ENCODE results near the gene ARHGAP25. TPM values are rescaled to one million over a fixed set of nuclear protein-coding genes. Genes with fewer than 3 reads are reported as not detected.
A peak's percentile ranks its signal among the peaks of the same experiment; 100 is the strongest.

Gene ARHGAP25
- total RNA-seq, 1 experiment from 2014 or later = 172 TPM

DNA sequence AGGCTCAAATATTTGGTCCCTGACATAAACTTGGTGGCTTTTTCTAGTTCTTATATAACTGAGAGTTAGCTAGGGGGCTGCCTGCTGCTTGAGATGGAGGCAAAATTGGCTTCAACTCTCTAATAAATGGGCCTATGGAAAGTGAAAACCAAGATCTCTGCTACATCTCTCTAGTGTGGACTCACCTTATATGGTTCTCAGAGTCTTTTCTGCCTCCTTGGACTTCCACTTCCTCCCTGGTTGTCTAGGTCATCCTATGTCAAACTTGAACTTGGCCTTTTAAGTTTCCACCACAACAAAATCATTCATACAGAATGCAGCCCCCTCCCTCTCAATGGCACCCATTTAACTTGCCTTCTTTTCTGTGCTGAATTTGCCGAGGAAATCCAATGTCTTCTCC lies 23.9 kb upstream of the ARHGAP25 start:
- Histone ChIP-seq H3K36me3 (ENCODE audit: insufficient read depth, low read length) (no peaks in the 10 kb centered on the region), H2AFZ (ENCODE audit: low read length) (peak overlapping the region; percentile 80), H3K27ac (ENCODE audit: low read length) (peak overlapping the region; percentile 75), H3K9me3 (ENCODE audit: low read length) (no peaks in the 10 kb centered on the region), H3K27me3 (ENCODE audit: low read length) (no peaks in the 10 kb centered on the region), H3K4me3 (ENCODE audit: low read length) (no peak overlapping the region), H3K9me2 (replicated peaks; ENCODE audit: insufficient read depth, low read length) (no peaks in the 10 kb centered on the region), H3K4me2 (ENCODE audit: low read depth, low read length, poor library complexity, severe bottlenecking) (peak overlapping the region; percentile 39), H3K4me1 (ENCODE audit: low read length) (peaks cover 46% of the 10 kb centered on the region), H3K79me2 (ENCODE audit: low read length) (no peaks in the 10 kb centered on the region), H4K20me1 (ENCODE audit: insufficient read depth, low read depth, low read length) (no peaks in the 10 kb centered on the region), H3K9ac (ENCODE audit: low read length) (no peak overlapping the region)
- peak; percentile 56 for DNase-seq

DNA sequence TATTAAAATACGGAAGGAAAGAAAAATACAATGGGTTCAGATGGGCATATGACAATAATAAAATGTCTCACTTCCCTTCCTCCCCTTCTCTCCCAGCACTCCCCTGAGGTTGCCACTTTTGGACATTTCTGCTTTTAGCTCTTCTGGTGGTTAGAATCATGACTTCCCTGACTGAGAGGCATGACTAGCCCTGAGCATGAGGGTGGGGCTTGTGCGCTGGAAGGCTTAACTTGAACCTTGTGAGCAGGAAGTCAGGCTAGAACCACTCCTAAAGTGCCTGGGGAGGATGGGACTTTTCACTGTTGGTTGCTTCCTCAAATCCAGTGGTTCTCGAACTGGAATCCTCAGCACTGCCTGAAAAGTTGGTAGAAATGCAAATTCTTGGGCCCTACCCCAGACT lies 19.7 kb upstream of the ARHGAP25 start:
- H3K9me3 ChIP-seq (ENCODE audit: low read length) = no peaks in the 10 kb centered on the region
- H4K20me1 ChIP-seq (ENCODE audit: insufficient read depth, low read depth, low read length) = no peaks in the 10 kb centered on the region
- peak overlapping the region; percentile 64 for H3K4me2 ChIP-seq (ENCODE audit: low read depth, low read length, poor library complexity, severe bottlenecking)
- peak; percentile 97 for DNase-seq
- no peaks in the 10 kb centered on the region for H3K79me2 ChIP-seq (ENCODE audit: low read length)
- H3K4me1 ChIP-seq (ENCODE audit: low read length) = peaks cover 61% of the 10 kb centered on the region
- H3K4me3 ChIP-seq (ENCODE audit: low read length) = peak overlapping the region; percentile 27; the same call in 1 of the 2 replicates
- peak overlapping the region; percentile 87 for H3K27ac ChIP-seq (ENCODE audit: low read length)
- H2AFZ ChIP-seq (ENCODE audit: low read length) = peak overlapping the region; percentile 59
- H3K9me2 ChIP-seq (replicated peaks; ENCODE audit: insufficient read depth, low read length) = no peaks in the 10 kb centered on the region
- no peaks in the 10 kb centered on the region for H3K36me3 ChIP-seq (ENCODE audit: insufficient read depth, low read length)
- peak overlapping the region; percentile 42 for H3K9ac ChIP-seq (ENCODE audit: low read length)
- H3K27me3 ChIP-seq (ENCODE audit: low read length) = no peaks in the 10 kb centered on the region

DNA sequence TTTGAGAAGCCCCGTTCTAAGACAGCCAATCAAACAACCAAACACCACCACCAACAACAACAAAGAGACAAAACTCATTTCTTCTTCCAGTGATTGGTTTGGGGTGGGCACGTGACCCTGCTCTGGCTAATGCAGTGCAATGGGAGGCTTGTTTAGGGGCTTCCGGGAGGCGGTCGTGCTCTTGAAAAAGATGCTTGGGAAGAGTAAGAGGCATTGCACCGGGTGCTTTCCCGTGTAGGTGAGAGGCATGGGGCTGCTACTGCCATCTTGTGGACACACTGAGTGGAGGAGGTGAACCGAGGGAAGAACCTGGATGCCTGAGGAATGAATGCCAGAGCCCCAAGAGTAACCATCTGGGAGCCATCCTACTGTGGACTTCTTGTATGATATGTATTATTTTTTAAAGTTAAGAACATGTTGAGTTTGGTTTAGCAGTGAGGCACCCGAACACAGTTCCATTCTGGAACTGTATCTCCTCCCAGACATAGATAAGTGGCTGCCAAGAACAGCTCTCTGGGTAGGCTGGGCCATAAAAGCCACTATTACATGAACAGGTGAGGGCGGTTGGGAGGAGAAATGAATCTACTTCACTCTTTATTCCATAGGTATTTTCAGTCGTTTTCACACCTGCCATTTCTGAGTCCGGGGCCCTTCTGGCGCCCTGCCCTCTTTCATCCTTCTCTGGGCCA lies 19.1 kb upstream of the ARHGAP25 start:
- Histone ChIP-seq H3K9ac (ENCODE audit: low read length) (peak overlapping the region; percentile 42), H3K4me1 (ENCODE audit: low read length) (peaks cover 58% of the 10 kb centered on the region), H3K9me3 (ENCODE audit: low read length) (no peaks in the 10 kb centered on the region), H3K79me2 (ENCODE audit: low read length) (no peaks in the 10 kb centered on the region), H4K20me1 (ENCODE audit: insufficient read depth, low read depth, low read length) (no peaks in the 10 kb centered on the region), H3K4me2 (ENCODE audit: low read depth, low read length, poor library complexity, severe bottlenecking) (peak overlapping the region; percentile 64), H3K9me2 (replicated peaks; ENCODE audit: insufficient read depth, low read length) (no peaks in the 10 kb centered on the region), H3K36me3 (ENCODE audit: insufficient read depth, low read length) (no peaks in the 10 kb centered on the region), H3K4me3 (ENCODE audit: low read length) (peak overlapping the region; percentile 27; the same call in 1 of the 2 replicates), H2AFZ (ENCODE audit: low read length) (peak overlapping the region; percentile 59), H3K27me3 (ENCODE audit: low read length) (no peaks in the 10 kb centered on the region), H3K27ac (ENCODE audit: low read length) (peak overlapping the region; percentile 87)
- DNase-seq = peak; percentile 96

DNA sequence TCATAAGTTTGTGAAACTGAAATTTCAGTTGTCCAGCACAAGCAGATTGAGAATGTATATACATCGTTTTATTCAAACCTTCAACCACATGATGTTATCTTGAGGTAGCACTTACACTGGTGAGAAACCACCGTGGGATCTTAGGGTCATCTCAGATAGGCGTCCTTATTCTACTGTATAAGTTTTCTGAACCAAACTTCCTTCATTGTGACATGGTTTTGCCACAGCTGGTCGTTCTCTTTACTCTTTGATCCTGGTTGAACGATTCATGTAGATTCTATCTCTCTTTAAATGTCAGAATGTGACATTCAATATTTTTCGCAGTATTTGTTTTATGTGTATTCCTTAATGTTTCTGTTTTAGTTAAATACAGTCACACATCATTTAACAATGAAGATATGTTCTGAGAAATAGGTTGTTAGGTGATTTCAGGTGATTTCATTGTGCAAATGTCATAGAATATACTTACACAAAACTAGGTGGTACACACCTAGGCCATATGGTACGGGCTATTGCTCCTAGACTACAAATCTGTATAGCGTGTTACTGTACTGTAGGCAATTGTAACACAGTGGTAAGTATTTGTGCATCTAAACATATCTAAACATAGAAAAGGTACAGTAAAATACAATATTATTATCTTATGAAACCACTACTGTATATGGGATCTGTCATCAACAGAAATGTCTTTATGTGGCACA lies 17.9 kb upstream of the ARHGAP25 start:
- H3K27me3 ChIP-seq (ENCODE audit: low read length) = no peaks in the 10 kb centered on the region
- H3K79me2 ChIP-seq (ENCODE audit: low read length) = no peaks in the 10 kb centered on the region
- H3K9ac ChIP-seq (ENCODE audit: low read length) = no peak overlapping the region
- H3K36me3 ChIP-seq (ENCODE audit: insufficient read depth, low read length) = no peaks in the 10 kb centered on the region
- 0 out of 2 replicates have a peak overlapping the region, but pooled peaks have one; percentile 52 for H2AFZ ChIP-seq (ENCODE audit: low read length)
- no peaks in the 10 kb centered on the region for H4K20me1 ChIP-seq (ENCODE audit: insufficient read depth, low read depth, low read length)
- H3K4me2 ChIP-seq (ENCODE audit: low read depth, low read length, poor library complexity, severe bottlenecking) = no peak overlapping the region
- 0 out of 2 replicates have a peak overlapping the region, but pooled peaks have one; percentile 3 for H3K27ac ChIP-seq (ENCODE audit: low read length)
- DNase-seq = no peak
- H3K9me2 ChIP-seq (replicated peaks; ENCODE audit: insufficient read depth, low read length) = no peaks in the 10 kb centered on the region
- H3K4me3 ChIP-seq (ENCODE audit: low read length) = no peak overlapping the region
- H3K4me1 ChIP-seq (ENCODE audit: low read length) = peaks cover 64% of the 10 kb centered on the region
- H3K9me3 ChIP-seq (ENCODE audit: low read length) = no peaks in the 10 kb centered on the region

DNA sequence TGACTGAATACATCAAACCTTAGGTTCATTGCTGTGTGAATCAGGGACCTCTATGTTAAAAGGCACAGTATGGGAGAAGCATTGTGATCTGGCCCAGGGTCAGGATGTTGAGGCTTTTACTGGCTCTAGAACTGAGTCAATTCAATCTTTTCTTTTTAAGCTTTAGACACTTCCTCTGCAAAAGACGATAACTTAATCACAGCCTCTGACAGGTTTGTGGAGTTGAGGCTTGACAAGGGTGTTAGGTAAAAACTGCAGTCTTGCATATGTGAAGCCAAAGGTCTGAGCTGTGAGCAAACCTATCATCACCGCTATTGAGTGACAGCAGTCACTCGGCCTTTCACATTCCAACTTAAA lies 17.3 kb upstream of the ARHGAP25 start:
- H3K9me2 ChIP-seq (replicated peaks; ENCODE audit: insufficient read depth, low read length) = no peaks in the 10 kb centered on the region
- H3K4me1 ChIP-seq (ENCODE audit: low read length) = peaks cover 69% of the 10 kb centered on the region
- no peaks in the 10 kb centered on the region for H3K36me3 ChIP-seq (ENCODE audit: insufficient read depth, low read length)
- no peaks in the 10 kb centered on the region for H4K20me1 ChIP-seq (ENCODE audit: insufficient read depth, low read depth, low read length)
- no peaks in the 10 kb centered on the region for H3K27me3 ChIP-seq (ENCODE audit: low read length)
- DNase-seq = no peak
- 0 out of 2 replicates have a peak overlapping the region, but pooled peaks have one; percentile 3 for H3K27ac ChIP-seq (ENCODE audit: low read length)
- H3K4me3 ChIP-seq (ENCODE audit: low read length) = no peak overlapping the region
- H3K4me2 ChIP-seq (ENCODE audit: low read depth, low read length, poor library complexity, severe bottlenecking) = no peak overlapping the region
- H3K79me2 ChIP-seq (ENCODE audit: low read length) = no peaks in the 10 kb centered on the region
- no peak overlapping the region for H3K9ac ChIP-seq (ENCODE audit: low read length)
- H3K9me3 ChIP-seq (ENCODE audit: low read length) = no peaks in the 10 kb centered on the region
- H2AFZ ChIP-seq (ENCODE audit: low read length) = peak overlapping the region; percentile 52

DNA sequence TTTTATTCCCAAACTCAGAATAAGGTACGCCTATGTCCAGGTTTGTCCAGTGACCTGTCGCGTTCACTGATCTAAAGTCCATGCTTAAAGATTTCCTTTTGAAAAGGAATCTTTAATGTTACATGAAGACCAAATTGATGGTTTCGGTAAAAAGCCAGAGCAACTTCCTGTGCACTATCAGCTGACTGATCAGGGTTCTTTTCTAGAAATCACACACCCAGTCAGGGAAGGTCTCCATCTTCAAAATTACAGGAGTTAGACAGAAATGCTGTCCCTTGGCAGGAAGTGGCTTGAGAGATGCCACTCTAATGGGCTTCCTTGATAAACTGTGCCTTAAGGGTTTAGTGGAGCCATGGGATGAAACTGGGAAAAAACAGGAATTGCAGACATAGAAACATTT lies 14.7 kb upstream of the ARHGAP25 start:
- no peaks in the 10 kb centered on the region for H3K36me3 ChIP-seq (ENCODE audit: insufficient read depth, low read length)
- no peak overlapping the region for H2AFZ ChIP-seq (ENCODE audit: low read length)
- H3K9me3 ChIP-seq (ENCODE audit: low read length) = no peaks in the 10 kb centered on the region
- H4K20me1 ChIP-seq (ENCODE audit: insufficient read depth, low read depth, low read length) = no peaks in the 10 kb centered on the region
- H3K9ac ChIP-seq (ENCODE audit: low read length) = no peak overlapping the region
- no peaks in the 10 kb centered on the region for H3K27me3 ChIP-seq (ENCODE audit: low read length)
- H3K4me2 ChIP-seq (ENCODE audit: low read depth, low read length, poor library complexity, severe bottlenecking) = no peak overlapping the region
- no peak overlapping the region for H3K27ac ChIP-seq (ENCODE audit: low read length)
- peak; percentile 59 for DNase-seq
- no peak overlapping the region for H3K4me3 ChIP-seq (ENCODE audit: low read length)
- H3K79me2 ChIP-seq (ENCODE audit: low read length) = no peaks in the 10 kb centered on the region
- peaks cover 65% of the 10 kb centered on the region for H3K4me1 ChIP-seq (ENCODE audit: low read length)
- no peaks in the 10 kb centered on the region for H3K9me2 ChIP-seq (replicated peaks; ENCODE audit: insufficient read depth, low read length)

DNA sequence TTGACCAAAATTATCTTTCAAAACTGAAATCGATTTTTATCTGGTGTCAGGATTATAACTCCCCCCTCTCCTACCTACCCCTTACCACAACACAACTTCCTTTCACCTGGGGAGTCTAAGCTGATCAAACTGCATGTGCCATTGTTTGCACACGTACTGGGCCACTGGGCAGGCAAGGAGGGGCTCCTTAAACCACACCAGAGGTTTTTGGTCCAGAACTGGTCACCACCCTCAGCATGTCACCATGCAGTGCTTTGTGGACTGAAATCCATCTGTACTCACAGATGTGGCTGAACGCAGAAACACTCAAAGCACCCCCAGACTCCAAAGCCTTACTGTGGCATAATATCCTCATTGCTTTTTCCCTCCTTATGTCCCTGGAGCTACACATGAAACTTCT lies 13.9 kb upstream of the ARHGAP25 start:
- Histone ChIP-seq H3K9me3 (ENCODE audit: low read length) (no peaks in the 10 kb centered on the region), H3K27ac (ENCODE audit: low read length) (peak overlapping the region; percentile 62), H3K9me2 (replicated peaks; ENCODE audit: insufficient read depth, low read length) (no peaks in the 10 kb centered on the region), H3K36me3 (ENCODE audit: insufficient read depth, low read length) (no peaks in the 10 kb centered on the region), H3K9ac (ENCODE audit: low read length) (peak overlapping the region; percentile 8; the same call in 1 of the 2 replicates), H3K79me2 (ENCODE audit: low read length) (no peaks in the 10 kb centered on the region), H3K4me1 (ENCODE audit: low read length) (peaks cover 59% of the 10 kb centered on the region), H3K27me3 (ENCODE audit: low read length) (no peaks in the 10 kb centered on the region), H3K4me3 (ENCODE audit: low read length) (0 out of 2 replicates have a peak overlapping the region, but pooled peaks have one; percentile 12), H4K20me1 (ENCODE audit: insufficient read depth, low read depth, low read length) (no peaks in the 10 kb centered on the region), H3K4me2 (ENCODE audit: low read depth, low read length, poor library complexity, severe bottlenecking) (peak overlapping the region; percentile 40), H2AFZ (ENCODE audit: low read length) (peak overlapping the region; percentile 34)
- DNase-seq = no peak

DNA sequence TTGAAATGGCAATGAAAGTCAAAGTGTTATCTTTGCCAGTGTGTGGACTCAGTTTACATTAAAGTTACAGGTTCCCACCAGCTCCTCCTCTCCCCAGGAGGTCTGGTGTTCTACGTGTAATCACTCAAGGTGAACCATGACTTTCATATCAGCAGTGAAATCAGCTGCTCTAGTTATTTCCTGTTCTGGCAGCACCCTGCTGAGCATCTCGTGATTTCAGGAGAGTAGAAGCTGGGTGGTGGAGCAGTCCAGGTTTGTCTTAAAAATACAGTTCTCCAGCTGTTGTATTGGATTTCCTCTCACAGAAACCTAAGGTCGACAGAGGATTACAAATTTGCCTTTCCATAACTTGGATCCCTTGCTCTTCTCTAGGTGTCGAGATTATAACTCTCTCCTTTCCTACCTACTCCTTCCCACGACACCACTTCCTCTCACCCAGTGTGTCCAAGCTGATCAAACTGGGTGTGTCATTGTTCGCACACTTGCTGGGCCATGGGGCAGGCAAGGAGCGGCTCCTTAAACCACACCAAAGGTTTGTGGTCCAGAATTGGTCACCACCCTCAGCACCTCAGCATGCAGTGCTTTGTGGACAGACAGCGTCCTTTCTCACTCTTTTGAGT lies 13.0 kb upstream of the ARHGAP25 start:
- Histone ChIP-seq H3K9ac (ENCODE audit: low read length) (peak overlapping the region; percentile 39), H3K4me1 (ENCODE audit: low read length) (peaks cover 64% of the 10 kb centered on the region), H3K27me3 (ENCODE audit: low read length) (no peaks in the 10 kb centered on the region), H3K36me3 (ENCODE audit: insufficient read depth, low read length) (no peaks in the 10 kb centered on the region), H3K9me2 (replicated peaks; ENCODE audit: insufficient read depth, low read length) (no peaks in the 10 kb centered on the region), H3K27ac (ENCODE audit: low read length) (peak overlapping the region; percentile 62), H4K20me1 (ENCODE audit: insufficient read depth, low read depth, low read length) (no peaks in the 10 kb centered on the region), H3K9me3 (ENCODE audit: low read length) (no peaks in the 10 kb centered on the region), H3K4me3 (ENCODE audit: low read length) (peak overlapping the region; percentile 12; the same call in 1 of the 2 replicates), H3K79me2 (ENCODE audit: low read length) (no peaks in the 10 kb centered on the region), H2AFZ (ENCODE audit: low read length) (peak overlapping the region; percentile 34), H3K4me2 (ENCODE audit: low read depth, low read length, poor library complexity, severe bottlenecking) (peak overlapping the region; percentile 40)
- peak; percentile 73 for DNase-seq

Data from Karpas-422 (cell line).